ENCODE results near the gene SIRPB2. TPM values are rescaled to one million over a fixed set of nuclear protein-coding genes. Genes with fewer than 3 reads are reported as not detected.

Gene SIRPB2
- total RNA-seq, 1 experiment from 2014 or later = not detected

GRCh38 chr20:1426231-1426849 lies 64.9 kb downstream of the SIRPB2 start:
- H3K56ac ChIP-seq (ENCODE audit: insufficient read length, low read depth, low read length) = no peak overlapping the region
- no peak overlapping the region for H2AFZ ChIP-seq (ENCODE audit: low read length)
- Mint-ChIP-seq H3K36me3 (ENCODE audit: insufficient read depth in 1 of 3, low read depth in 3 of 3) (peaks cover 0 to 8% (median 0%) of the 10 kb centered on the region in 3 experiments; a peak in 3 of 7 replicates), H3K9me3 (peaks cover 4 to 12% of the 10 kb centered on the region in 2 experiments; a peak in 4 of 5 replicates), H3K4me1 (peaks cover 51 to 65% of the 10 kb centered on the region in 2 experiments), H3K27ac (peak overlapping the region; percentile 13 to 72 (median 44); a peak in 4 of 7 replicates), H3K4me3 (no peak overlapping the region), H3K27me3 (ENCODE audit: low read depth) (no peaks in the 10 kb centered on the region)
- H3K23ac ChIP-seq (ENCODE audit: insufficient read length, low read depth, low read length) = no peak overlapping the region
- no peak for DNase-seq
- no peak overlapping the region for H3K27ac ChIP-seq (ENCODE audit: insufficient read length, low read depth, low read length)
- no peak overlapping the region for H2BK12ac ChIP-seq (ENCODE audit: insufficient read length, low read depth, low read length)
- H3K4me1 ChIP-seq (ENCODE audit: insufficient read depth, low read length) = peaks cover 7% of the 10 kb centered on the region
- H2AK5ac ChIP-seq (ENCODE audit: insufficient read length, low read length) = no peak overlapping the region
- H3K27me3 ChIP-seq (ENCODE audit: insufficient read depth, low read length) = no peaks in the 10 kb centered on the region
- no peak overlapping the region for H2BK15ac ChIP-seq (ENCODE audit: low read depth, low read length)
- H3K4me2 ChIP-seq (ENCODE audit: insufficient read depth, insufficient read length, low read length) = no peak overlapping the region
- no peaks in the 10 kb centered on the region for H3K9me3 ChIP-seq (ENCODE audit: control insufficient read depth, low read depth, low read length)
- H2BK5ac ChIP-seq (ENCODE audit: insufficient read length, low read length) = no peak overlapping the region
- H3K79me1 ChIP-seq (ENCODE audit: insufficient read depth, low read depth, low read length, poor library complexity, severe bottlenecking) = no peaks in the 10 kb centered on the region
- H3K18ac ChIP-seq (ENCODE audit: insufficient read length, low read depth, low read length) = no peak overlapping the region
- no peak overlapping the region for H2BK20ac ChIP-seq (ENCODE audit: low read depth, low read length, poor library complexity, severe bottlenecking)
- H3K23me2 ChIP-seq (ENCODE audit: insufficient read length, low read depth, low read length, poor library complexity, severe bottlenecking) = no peaks in the 10 kb centered on the region
- H2BK120ac ChIP-seq (ENCODE audit: low read depth, low read length, poor library complexity, severe bottlenecking) = no peak overlapping the region
- H4K5ac ChIP-seq (ENCODE audit: insufficient read length, low read depth, low read length) = no peak overlapping the region
- H3K79me2 ChIP-seq (ENCODE audit: insufficient read depth, low read length) = no peaks in the 10 kb centered on the region
- TF ChIP-seq CTCF (conservative IDR thresholded peaks at IDR 0.05) = no peak
- no peak overlapping the region for H3K9ac ChIP-seq (ENCODE audit: extremely low read depth, insufficient read length, low read length)
- no peak overlapping the region for H3K14ac ChIP-seq (ENCODE audit: insufficient read depth, low read length)
- no peaks in the 10 kb centered on the region for H4K20me1 ChIP-seq (ENCODE audit: control insufficient read depth, insufficient read depth, insufficient read length)
- no peak overlapping the region for H4K8ac ChIP-seq (replicated peaks; ENCODE audit: insufficient read length, low read depth, low read length)
- H4K91ac ChIP-seq (ENCODE audit: insufficient read length, low read depth, low read length) = peak overlapping the region; percentile 26
- no peak overlapping the region for H3K4ac ChIP-seq (ENCODE audit: low read depth, low read length)
- no CpG with 5 or more reads among the region's 4 CpGs for WGBS (ENCODE audit: extremely low coverage, insufficient read length, low lambda C conversion rate)
- no peak overlapping the region for H3T11ph ChIP-seq (ENCODE audit: low read length)

Other genes with a start within 250 kb of the SIRPB2 start
- 1.8 TPM in 2 replicates for gene SNPH, start 225.1 kb downstream of the SIRPB2 start, total RNA-seq (2021)
- 1.9 and 3.1 TPM in 2 replicates for gene SDCBP2, start 162.3 kb downstream of the SIRPB2 start, total RNA-seq (2021)
- 196 and 210 TPM in 2 replicates for gene FKBP1A, start 98.4 kb downstream of the SIRPB2 start, total RNA-seq (2021)
- 81.8 and 85.4 TPM in 2 replicates for gene NSFL1C, start 24.6 kb downstream of the SIRPB2 start, total RNA-seq (2021)
- gene SIRPD, start 66.3 kb upstream of the SIRPB2 start, total RNA-seq (2021) = not detected in 2 replicates
- 0.46 and 1.0 TPM in 2 replicates for gene SIRPB1, start 128.6 kb upstream of the SIRPB2 start, total RNA-seq (2021)
- not detected in 2 replicates for gene SIRPG, start 166.4 kb upstream of the SIRPB2 start, total RNA-seq (2021)